H4 (cell line): Measurements from ENCODE around the gene ARMH1. TPM values are rescaled to one million over a fixed set of nuclear protein-coding genes. Genes with fewer than 3 reads are reported as not detected.

Source experiments
- DNase-seq: peaks from one replicate; pipeline ENCODE4 v3.0.0-alpha.2; 2015; ENCODE audit warnings: low spot score
- total RNA-seq: library from RNA; depleted of rRNA; stranded (reverse); fragments of >200 nt; shearing (Covaris generic); gene quantifications from 2 replicates; pipeline ENCODE4 v1.2.3, GENCODE V29; 2014

ARMH1 gene
- total RNA-seq, 1 experiment from 2014 or later = not detected

- DNase-seq = no peak
Observed at GRCh38 chr1:44644806-44645205, 29.7 kb upstream of the ARMH1 start.

GRCh38 chr1:44645476-44646244, 28.9 kb upstream of the ARMH1 start:
- DNase-seq = no peak

- no peak for DNase-seq
Observed at GRCh38 chr1:44646261-44647110, 28.0 kb upstream of the ARMH1 start.

- DNase-seq = no peak
Observed at GRCh38 chr1:44647896-44648295, 26.6 kb upstream of the ARMH1 start.

- DNase-seq = no peak
Observed at GRCh38 chr1:44648529-44649250, 25.8 kb upstream of the ARMH1 start.

GRCh38 chr1:44649788-44650158, 24.7 kb upstream of the ARMH1 start:
- DNase-seq = no peak

GRCh38 chr1:44650159-44650831, 24.2 kb upstream of the ARMH1 start:
- DNase-seq = no peak

GRCh38 chr1:44651069-44651468, 23.4 kb upstream of the ARMH1 start:
- DNase-seq = no peak

GRCh38 chr1:44652445-44653106, 21.9 kb upstream of the ARMH1 start:
- peak; percentile 77 for DNase-seq

GRCh38 chr1:44653107-44653964, 21.2 kb upstream of the ARMH1 start:
- DNase-seq = no peak

- DNase-seq = no peak
Observed at GRCh38 chr1:44654621-44655187, 19.8 kb upstream of the ARMH1 start.

- DNase-seq = no peak
Observed at GRCh38 chr1:44655609-44656008, 18.9 kb upstream of the ARMH1 start.

- DNase-seq = no peak
Observed at GRCh38 chr1:44659566-44659965, 14.9 kb upstream of the ARMH1 start.

GRCh38 chr1:44660176-44660575, 14.3 kb upstream of the ARMH1 start:
- DNase-seq = no peak

- no peak for DNase-seq
Observed at GRCh38 chr1:44661781-44662682, 12.5 kb upstream of the ARMH1 start.

- DNase-seq = no peak
Observed at GRCh38 chr1:44662683-44663030, 11.9 kb upstream of the ARMH1 start.

- no peak for DNase-seq
Observed at GRCh38 chr1:44663417-44663816, 11.1 kb upstream of the ARMH1 start.

GRCh38 chr1:44664730-44665370, 9.7 kb upstream of the ARMH1 start:
- no peak for DNase-seq
